GM12878 (cell line): Measurements from ENCODE around the gene PKHD1.

Experiments used
- CTCF ChIP-seq, 3 experiments: IDR thresholded peaks in 2 of 3; conservative IDR thresholded peaks in 1 of 3; 2 replicates each; pipeline ENCODE4 v1.5.1; 2011; ENCODE audit warnings: low read depth in 3 of 3, low read length in 3 of 3, mild to moderate bottlenecking in 3 of 3, control low read depth in 2 of 3, moderate library complexity in 2 of 3, inconsistent platforms in 1 of 3, mixed read lengths in 1 of 3; ENCODE audit not compliant: control insufficient read depth in 2 of 3, insufficient read depth in 1 of 3; ENCODE audit errors: extremely low read depth in 1 of 3
- EZH2 ChIP-seq: IDR thresholded peaks from 2 replicates; pipeline ENCODE4 v1.6.1; 2012; ENCODE audit warnings: low read depth, mild to moderate bottlenecking, control low read depth, inconsistent platforms, low read length, borderline replicate concordance; ENCODE audit not compliant: control insufficient read depth
- LARP7 ChIP-seq: fragments of 450-650 bp; IDR thresholded peaks from 2 replicates; pipeline ENCODE4 v1.6.1; 2017; ENCODE audit warnings: mild to moderate bottlenecking
- MYC ChIP-seq: IDR thresholded peaks from 2 replicates; pipeline ENCODE4 v1.6.1; 2011; ENCODE audit warnings: mild to moderate bottlenecking, low read length, moderate library complexity, inconsistent platforms; ENCODE audit not compliant: insufficient read depth, insufficient replicate concordance, insufficient read length, severe bottlenecking
- POLR2A ChIP-seq: IDR thresholded peaks from 2 replicates; pipeline ENCODE4 v1.6.1; 2011; ENCODE audit warnings: low read depth, mild to moderate bottlenecking, low read length
- REST ChIP-seq: IDR thresholded peaks from 2 replicates; pipeline ENCODE4 v1.6.1; 2012; ENCODE audit warnings: mild to moderate bottlenecking, low read depth, low read length
- USF1 ChIP-seq: IDR thresholded peaks from 2 replicates; pipeline ENCODE4 v1.6.1; 2011; ENCODE audit warnings: borderline replicate concordance, low read depth, mild to moderate bottlenecking, moderate library complexity, mixed read lengths, low read length; ENCODE audit not compliant: insufficient read depth; ENCODE audit errors: extremely low read length
- ZNF217 ChIP-seq: fragments of 450-650 bp; IDR thresholded peaks from 2 replicates; pipeline ENCODE4 v1.6.1; 2017; ENCODE audit warnings: antibody characterized with exemption, mild to moderate bottlenecking

GRCh38 chr6:52124126-52125121 lies 37.0 kb upstream of the PKHD1 start:
- no peak for TF ChIP-seq MYC
- TF ChIP-seq POLR2A, result no peak
- TF ChIP-seq CTCF (IDR thresholded peaks at IDR 0.05 in 2 of 3, conservative IDR thresholded peaks at IDR 0.05 in 1 of 3; ENCODE audit: control insufficient read depth in 2 of 3, extremely low read depth in 1 of 3, insufficient read depth in 1 of 3, low read depth in 3 of 3, low read length in 3 of 3), result no peak
- no peak for TF ChIP-seq ZNF217
- TF ChIP-seq EZH2, result no peak
- TF ChIP-seq REST, result no peak
- no peak for TF ChIP-seq LARP7
- TF ChIP-seq USF1, result no peak
